ENCODE results near the gene FOXP1. TPM values are rescaled to one million over a fixed set of nuclear protein-coding genes. Genes with fewer than 3 reads are reported as not detected.

FOXP1 gene
- total RNA-seq, 1 donor, result 55.7 TPM

DNA sequence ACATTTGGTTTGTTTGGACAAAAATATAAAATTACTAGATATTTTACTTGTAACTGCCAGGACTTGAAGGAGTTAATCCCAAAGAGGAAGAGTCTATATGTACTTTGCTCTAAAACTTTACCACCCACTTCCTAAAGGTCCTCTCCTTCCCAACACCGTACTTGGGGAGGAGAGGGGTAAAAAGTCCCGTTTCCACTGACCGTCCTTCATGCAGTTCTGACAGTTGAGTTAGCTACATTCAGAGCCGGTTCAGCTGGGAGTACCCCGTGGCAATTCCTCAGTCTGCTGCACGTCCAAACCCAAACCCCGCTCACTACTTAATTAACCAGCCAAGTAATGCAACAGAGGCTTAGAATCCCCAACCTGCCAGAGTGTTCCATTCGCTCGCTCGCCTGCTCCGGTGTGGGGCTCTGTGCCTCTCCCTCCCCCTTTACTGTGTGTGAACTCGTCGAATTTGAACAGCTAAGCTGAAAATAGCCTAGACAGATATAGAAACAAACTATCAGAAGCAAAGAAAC is 519.7 kb downstream of the FOXP1 start:
- TF ChIP-seq, protein P1, sequence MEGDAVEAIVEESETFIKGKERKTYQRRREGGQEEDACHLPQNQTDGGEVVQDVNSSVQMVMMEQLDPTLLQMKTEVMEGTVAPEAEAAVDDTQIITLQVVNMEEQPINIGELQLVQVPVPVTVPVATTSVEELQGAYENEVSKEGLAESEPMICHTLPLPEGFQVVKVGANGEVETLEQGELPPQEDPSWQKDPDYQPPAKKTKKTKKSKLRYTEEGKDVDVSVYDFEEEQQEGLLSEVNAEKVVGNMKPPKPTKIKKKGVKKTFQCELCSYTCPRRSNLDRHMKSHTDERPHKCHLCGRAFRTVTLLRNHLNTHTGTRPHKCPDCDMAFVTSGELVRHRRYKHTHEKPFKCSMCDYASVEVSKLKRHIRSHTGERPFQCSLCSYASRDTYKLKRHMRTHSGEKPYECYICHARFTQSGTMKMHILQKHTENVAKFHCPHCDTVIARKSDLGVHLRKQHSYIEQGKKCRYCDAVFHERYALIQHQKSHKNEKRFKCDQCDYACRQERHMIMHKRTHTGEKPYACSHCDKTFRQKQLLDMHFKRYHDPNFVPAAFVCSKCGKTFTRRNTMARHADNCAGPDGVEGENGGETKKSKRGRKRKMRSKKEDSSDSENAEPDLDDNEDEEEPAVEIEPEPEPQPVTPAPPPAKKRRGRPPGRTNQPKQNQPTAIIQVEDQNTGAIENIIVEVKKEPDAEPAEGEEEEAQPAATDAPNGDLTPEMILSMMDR (IDR thresholded peaks at IDR 0.05; ENCODE audit: insufficient read depth, low read depth, low read length), result no peak
- peak overlapping the region; percentile 65 for H3K4me3 ChIP-seq (ENCODE audit: low read depth, low read length)
- DNase-seq (ENCODE audit: low read depth), result peak; percentile 50

DNA sequence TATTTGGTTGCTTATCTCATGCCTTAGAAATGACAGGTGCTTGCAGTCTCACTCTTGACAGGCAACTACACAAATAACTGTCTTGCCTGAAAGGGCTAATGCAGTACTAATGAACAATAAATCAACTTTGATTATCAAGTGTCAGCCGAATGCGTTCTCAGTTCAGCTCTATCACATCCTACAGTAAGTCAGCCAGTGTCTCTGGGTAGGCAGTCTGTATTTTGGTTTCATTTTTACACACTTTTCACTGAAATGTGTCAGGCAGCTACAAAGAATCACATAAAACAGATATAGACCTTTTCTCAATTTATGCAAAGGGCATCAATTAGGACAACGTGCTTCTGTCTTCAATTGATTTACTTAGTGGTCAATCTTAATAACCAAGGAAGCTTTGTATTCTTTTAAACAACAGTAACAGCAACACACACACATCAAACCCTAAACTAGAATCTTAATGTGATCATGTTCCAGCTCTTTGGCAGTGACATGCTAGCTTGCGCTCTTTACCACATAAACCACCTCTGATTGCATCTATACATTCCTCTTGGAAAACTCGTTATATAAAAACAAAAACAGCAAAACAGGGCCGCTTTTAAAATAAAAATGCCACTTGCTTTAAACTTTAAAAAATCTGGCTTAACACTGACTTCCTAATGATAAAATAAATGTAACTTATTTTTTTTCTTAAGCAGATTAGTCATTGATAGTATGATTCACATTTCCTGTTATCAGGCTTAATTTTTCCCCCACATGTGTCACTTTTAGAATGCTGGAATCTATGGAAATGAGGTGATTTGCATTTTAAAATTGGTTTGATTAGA is 520.4 kb downstream of the FOXP1 start:
- TF ChIP-seq, protein P1 (IDR thresholded peaks at IDR 0.05; ENCODE audit: insufficient read depth, low read depth, low read length), result no peak
- DNase-seq (ENCODE audit: low read depth), result peak; percentile 58
- H3K4me3 ChIP-seq (ENCODE audit: low read depth, low read length), result peak overlapping the region; percentile 65

DNA sequence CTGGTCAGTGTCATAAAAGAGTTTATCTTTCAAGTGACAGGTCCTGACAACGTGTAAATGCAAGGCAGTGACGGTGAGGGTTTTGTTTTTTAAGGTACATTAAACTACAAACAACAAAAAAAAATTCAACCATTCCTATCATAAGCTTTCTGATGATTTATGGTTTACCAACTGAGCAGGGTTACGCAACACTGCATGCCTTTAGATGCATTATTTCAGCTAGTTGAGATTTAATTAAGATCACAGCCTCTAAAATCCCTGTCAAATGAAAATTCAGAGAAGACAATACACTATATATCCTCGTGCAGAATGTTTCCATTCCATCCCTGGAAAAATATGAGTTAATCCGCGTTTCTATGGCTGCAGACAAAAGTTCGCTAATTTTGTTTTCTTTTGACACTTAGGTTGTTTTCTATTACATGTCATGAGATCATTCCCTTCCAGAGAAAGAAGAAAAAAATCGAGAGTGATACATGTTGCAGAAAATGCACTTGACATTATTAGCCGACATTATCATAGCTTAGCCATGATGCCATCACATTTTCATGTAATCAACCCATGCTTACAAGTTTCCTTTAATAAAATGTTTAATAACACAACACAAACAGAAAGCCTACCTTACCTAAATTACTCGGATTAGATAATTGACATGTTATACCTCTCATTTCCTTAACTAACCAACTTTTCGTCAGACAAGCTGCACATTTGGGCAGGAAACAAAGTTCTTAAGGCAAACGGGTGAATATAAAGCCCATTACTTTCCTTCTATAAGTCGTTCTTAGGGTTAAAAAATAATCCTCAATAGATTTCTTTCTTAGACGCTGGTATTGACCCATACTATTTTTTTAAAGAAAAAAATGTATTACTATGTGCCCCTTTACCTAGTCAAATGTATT is 521.2 kb downstream of the FOXP1 start:
- TF ChIP-seq, protein P1 (IDR thresholded peaks at IDR 0.05; ENCODE audit: insufficient read depth, low read depth, low read length), result no peak
- peak overlapping the region; percentile 65 for H3K4me3 ChIP-seq (ENCODE audit: low read depth, low read length)
- peak; percentile 50 for DNase-seq (ENCODE audit: low read depth)

DNA sequence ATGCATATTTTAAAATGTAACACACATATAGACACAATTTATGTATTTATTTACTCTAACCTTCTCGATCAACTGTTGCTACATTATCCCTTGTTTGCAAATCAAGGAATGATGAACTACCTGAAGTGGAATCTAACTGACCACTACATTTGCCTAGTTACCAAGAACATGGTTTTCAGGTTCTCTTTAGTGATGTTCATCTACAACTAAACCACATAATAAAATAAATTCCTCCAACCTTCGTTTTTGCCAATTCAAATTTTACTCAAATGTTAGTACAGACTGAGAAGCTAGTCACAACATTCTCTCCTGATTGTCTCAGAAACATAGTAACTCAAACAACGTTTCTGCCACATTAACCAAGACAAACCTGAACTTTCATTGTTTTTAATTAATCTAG is 521.9 kb downstream of the FOXP1 start:
- H3K4me3 ChIP-seq (ENCODE audit: low read depth, low read length), result no peak overlapping the region
- TF ChIP-seq, protein P1 (IDR thresholded peaks at IDR 0.05; ENCODE audit: insufficient read depth, low read depth, low read length), result no peak
- DNase-seq (ENCODE audit: low read depth), result no peak

DNA sequence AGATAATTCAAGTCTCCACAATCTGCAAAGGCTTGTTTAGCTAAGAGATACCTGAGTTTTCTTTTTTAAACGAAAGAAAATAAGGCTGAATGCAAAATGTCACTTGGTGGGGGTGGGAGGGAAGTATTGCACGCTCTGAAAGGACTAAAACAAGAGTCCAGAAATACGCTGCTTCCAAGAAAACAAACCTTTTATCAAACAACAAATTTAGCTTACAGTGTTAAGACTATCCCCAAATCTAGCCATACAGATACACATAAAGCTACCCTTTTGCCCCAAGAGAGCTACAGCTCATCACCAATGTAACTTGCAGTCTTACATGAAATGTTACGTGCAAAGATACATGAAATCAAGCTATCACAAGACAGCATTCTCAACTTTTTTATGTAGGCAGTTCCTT is 522.5 kb downstream of the FOXP1 start:
- TF ChIP-seq, protein P1 (IDR thresholded peaks at IDR 0.05; ENCODE audit: insufficient read depth, low read depth, low read length), result no peak
- no peak for DNase-seq (ENCODE audit: low read depth)
- no peak overlapping the region for H3K4me3 ChIP-seq (ENCODE audit: low read depth, low read length)

DNA sequence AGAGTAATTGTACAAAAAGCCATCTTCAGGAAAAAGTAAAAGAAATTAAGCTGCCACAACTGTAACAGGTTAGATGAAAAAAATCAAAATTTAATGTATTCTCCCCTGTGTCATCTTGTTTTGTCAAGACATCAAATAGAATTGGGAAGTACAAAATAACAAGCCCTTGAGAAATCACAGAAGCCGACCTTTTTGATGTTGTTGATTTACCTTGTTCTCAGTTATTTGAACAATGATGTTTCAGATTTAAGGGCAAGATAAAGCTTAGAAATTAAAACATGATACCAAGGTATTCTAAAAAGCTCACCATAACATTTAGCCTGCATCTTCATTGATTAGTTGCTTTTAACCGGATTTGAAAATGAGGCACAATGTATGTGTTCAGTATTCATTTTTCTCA is 523.0 kb downstream of the FOXP1 start:
- TF ChIP-seq, protein P1 (IDR thresholded peaks at IDR 0.05; ENCODE audit: insufficient read depth, low read depth, low read length), result no peak
- no peak overlapping the region for H3K4me3 ChIP-seq (ENCODE audit: low read depth, low read length)
- no peak for DNase-seq (ENCODE audit: low read depth)
